ENCODE measurements around the gene RGS18.

The RGS18 gene

DNA sequence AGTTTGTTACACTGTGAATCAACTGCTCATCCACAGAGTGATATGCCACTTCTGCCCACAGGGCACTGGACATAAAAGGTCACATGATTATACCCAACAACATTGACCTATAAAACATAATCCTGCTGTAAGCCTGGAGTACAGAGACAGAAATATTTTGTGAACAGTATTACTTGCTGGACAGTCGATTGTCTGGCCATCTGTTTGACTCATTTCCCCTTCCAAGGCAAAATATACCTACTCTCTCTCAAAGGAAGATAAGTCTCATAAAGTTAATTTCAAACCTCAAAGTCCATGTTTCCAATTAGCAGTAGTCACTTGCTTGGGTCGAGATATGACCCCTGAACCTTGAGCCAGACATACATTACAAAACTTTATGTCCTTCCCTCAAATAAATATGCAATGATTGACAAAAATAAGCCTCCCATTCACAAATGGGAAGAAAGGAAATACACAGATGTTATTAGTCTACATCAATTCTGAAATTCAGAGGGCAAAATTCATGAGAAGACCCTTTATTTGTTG is 39.3 kb upstream of the RGS18 start:
- no peak overlapping the region for H3K4me3 ChIP-seq (ENCODE audit: low read length, poor library complexity, severe bottlenecking)
- H3K27me3 ChIP-seq (ENCODE audit: insufficient read depth, low read length, poor library complexity, severe bottlenecking), result no peaks in the 10 kb centered on the region
- H3K4me2 ChIP-seq (ENCODE audit: low read depth, low read length, poor library complexity, severe bottlenecking), result peak overlapping the region; percentile 9
- peaks cover 19% of the 10 kb centered on the region for H3K4me1 ChIP-seq (ENCODE audit: insufficient read depth, low read length, poor library complexity, severe bottlenecking)
- no peak for TF ChIP-seq EZH2phosphoT487 (IDR thresholded peaks at IDR 0.05; ENCODE audit: borderline replicate concordance)
- TF ChIP-seq, protein P1, sequence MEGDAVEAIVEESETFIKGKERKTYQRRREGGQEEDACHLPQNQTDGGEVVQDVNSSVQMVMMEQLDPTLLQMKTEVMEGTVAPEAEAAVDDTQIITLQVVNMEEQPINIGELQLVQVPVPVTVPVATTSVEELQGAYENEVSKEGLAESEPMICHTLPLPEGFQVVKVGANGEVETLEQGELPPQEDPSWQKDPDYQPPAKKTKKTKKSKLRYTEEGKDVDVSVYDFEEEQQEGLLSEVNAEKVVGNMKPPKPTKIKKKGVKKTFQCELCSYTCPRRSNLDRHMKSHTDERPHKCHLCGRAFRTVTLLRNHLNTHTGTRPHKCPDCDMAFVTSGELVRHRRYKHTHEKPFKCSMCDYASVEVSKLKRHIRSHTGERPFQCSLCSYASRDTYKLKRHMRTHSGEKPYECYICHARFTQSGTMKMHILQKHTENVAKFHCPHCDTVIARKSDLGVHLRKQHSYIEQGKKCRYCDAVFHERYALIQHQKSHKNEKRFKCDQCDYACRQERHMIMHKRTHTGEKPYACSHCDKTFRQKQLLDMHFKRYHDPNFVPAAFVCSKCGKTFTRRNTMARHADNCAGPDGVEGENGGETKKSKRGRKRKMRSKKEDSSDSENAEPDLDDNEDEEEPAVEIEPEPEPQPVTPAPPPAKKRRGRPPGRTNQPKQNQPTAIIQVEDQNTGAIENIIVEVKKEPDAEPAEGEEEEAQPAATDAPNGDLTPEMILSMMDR (conservative IDR thresholded peaks at IDR 0.05; ENCODE audit: low read length), result no peak
- H3K9ac ChIP-seq (ENCODE audit: low read depth, low read length, poor library complexity, severe bottlenecking), result no peak overlapping the region
- no peaks in the 10 kb centered on the region for H3K79me2 ChIP-seq (ENCODE audit: insufficient read depth, low read length)
- H3K36me3 ChIP-seq (ENCODE audit: insufficient read depth, low read length), result no peaks in the 10 kb centered on the region
- no peaks in the 10 kb centered on the region for H3K9me3 ChIP-seq (ENCODE audit: insufficient read depth, low read depth, low read length)
- no peaks in the 10 kb centered on the region for H3F3A ChIP-seq (ENCODE audit: low read depth)
- no peaks in the 10 kb centered on the region for H3K9me2 ChIP-seq (replicated peaks; ENCODE audit: low read depth, low read length)
- H2AFZ ChIP-seq (ENCODE audit: low read length), result no peak overlapping the region
- H4K20me1 ChIP-seq (ENCODE audit: insufficient read depth, low read length, poor library complexity, severe bottlenecking), result no peaks in the 10 kb centered on the region

DNA sequence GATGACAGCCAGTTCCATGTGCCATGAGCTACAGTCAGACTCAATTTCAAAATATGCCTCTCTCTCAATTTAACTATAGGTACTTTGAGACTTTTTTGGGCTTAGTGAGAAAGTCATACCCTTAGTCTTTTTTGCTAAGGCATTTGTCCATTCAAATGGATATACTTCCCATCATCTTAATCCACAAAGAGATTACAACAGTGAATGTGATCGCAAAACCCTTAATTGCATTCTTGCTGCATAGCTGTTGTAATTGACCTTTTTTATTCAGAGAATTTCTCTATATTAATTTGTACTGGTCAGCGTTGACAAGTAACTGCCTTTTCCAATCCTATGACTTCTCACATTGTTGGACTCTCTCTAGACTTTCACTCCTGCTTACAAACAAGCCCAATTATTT is 38.6 kb upstream of the RGS18 start:
- Histone ChIP-seq H3K9ac (ENCODE audit: low read depth, low read length, poor library complexity, severe bottlenecking) (no peak overlapping the region), H3K9me2 (replicated peaks; ENCODE audit: low read depth, low read length) (no peaks in the 10 kb centered on the region), H3K4me3 (ENCODE audit: low read length, poor library complexity, severe bottlenecking) (no peak overlapping the region), H2AFZ (ENCODE audit: low read length) (no peak overlapping the region), H3K27me3 (ENCODE audit: insufficient read depth, low read length, poor library complexity, severe bottlenecking) (no peaks in the 10 kb centered on the region), H3K79me2 (ENCODE audit: insufficient read depth, low read length) (no peaks in the 10 kb centered on the region), H3K36me3 (ENCODE audit: insufficient read depth, low read length) (no peaks in the 10 kb centered on the region), H4K20me1 (ENCODE audit: insufficient read depth, low read length, poor library complexity, severe bottlenecking) (no peaks in the 10 kb centered on the region), H3K9me3 (ENCODE audit: insufficient read depth, low read depth, low read length) (no peaks in the 10 kb centered on the region), H3F3A (ENCODE audit: low read depth) (no peaks in the 10 kb centered on the region), H3K4me1 (ENCODE audit: insufficient read depth, low read length, poor library complexity, severe bottlenecking) (peaks cover 19% of the 10 kb centered on the region), H3K4me2 (ENCODE audit: low read depth, low read length, poor library complexity, severe bottlenecking) (no peak overlapping the region)
- TF ChIP-seq EZH2phosphoT487 (IDR thresholded peaks at IDR 0.05; ENCODE audit: borderline replicate concordance), result no peak
- TF ChIP-seq, protein P1 (conservative IDR thresholded peaks at IDR 0.05; ENCODE audit: low read length), result no peak

DNA sequence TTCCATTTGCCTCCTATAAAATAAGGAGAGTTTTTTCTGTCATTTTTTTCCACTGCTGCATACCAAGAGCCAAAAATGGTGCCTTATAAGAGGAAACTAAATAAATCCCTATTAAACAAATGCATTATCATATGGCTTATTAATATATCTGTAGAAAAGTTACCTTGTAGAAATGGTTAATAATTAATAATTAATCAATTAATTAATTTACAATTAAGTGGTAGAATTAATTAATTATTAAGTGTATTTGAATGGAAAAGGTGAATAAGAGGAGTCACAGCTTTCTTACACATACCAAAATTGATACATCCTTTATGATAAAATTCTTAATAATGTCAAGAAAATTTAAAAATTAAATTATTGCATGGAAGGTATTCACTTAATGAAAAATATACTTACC is 35.6 kb upstream of the RGS18 start:
- Histone ChIP-seq H3K4me1 (ENCODE audit: insufficient read depth, low read length, poor library complexity, severe bottlenecking) (peaks cover 36% of the 10 kb centered on the region), H3K4me2 (ENCODE audit: low read depth, low read length, poor library complexity, severe bottlenecking) (no peak overlapping the region), H3K4me3 (ENCODE audit: low read length, poor library complexity, severe bottlenecking) (no peak overlapping the region), H4K20me1 (ENCODE audit: insufficient read depth, low read length, poor library complexity, severe bottlenecking) (no peaks in the 10 kb centered on the region), H3K9ac (ENCODE audit: low read depth, low read length, poor library complexity, severe bottlenecking) (no peak overlapping the region), H3K79me2 (ENCODE audit: insufficient read depth, low read length) (no peaks in the 10 kb centered on the region), H3K36me3 (ENCODE audit: insufficient read depth, low read length) (no peaks in the 10 kb centered on the region), H3F3A (ENCODE audit: low read depth) (no peaks in the 10 kb centered on the region), H3K9me3 (ENCODE audit: insufficient read depth, low read depth, low read length) (no peaks in the 10 kb centered on the region), H3K27me3 (ENCODE audit: insufficient read depth, low read length, poor library complexity, severe bottlenecking) (no peaks in the 10 kb centered on the region), H2AFZ (ENCODE audit: low read length) (no peak overlapping the region), H3K9me2 (replicated peaks; ENCODE audit: low read depth, low read length) (no peaks in the 10 kb centered on the region)
- no peak for TF ChIP-seq EZH2phosphoT487 (IDR thresholded peaks at IDR 0.05; ENCODE audit: borderline replicate concordance)
- TF ChIP-seq, protein P1 (conservative IDR thresholded peaks at IDR 0.05; ENCODE audit: low read length), result no peak
